ENCODE data around the gene PAM. TPM values are rescaled to one million over a fixed set of nuclear protein-coding genes. Genes with fewer than 3 reads are reported as not detected.
"Not testable (repeated sequence)": the region's sequence is repeated elsewhere in the genome, so short reads cannot be mapped to it uniquely, and the experiment has no call there.

PAM gene
- total RNA-seq, 3 donors from 2014 or later = 159 to 227 (median 193) TPM

DNA sequence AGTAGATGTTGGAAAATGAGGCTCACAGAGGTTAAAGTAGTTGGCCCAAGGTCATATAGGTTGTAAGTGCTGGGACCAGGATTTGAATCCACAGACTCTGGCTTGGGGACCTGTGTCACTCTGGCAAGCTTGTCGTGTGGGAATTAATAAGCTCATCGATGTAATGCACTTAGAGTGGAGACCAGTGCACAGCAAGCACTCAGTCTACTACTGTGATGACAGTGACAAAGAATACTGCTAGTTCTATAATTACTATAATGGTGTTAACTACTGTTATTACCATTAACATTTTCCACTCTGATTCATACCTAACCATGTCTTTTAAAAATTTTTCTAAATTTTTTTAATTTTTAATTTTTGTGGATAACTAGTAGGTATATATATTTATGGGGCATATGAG lies 12.8 kb downstream of the PAM start:
- no peak for TF ChIP-seq POLR2A (IDR thresholded peaks at IDR 0.05)
- no peak for TF ChIP-seq POLR2AphosphoS5 (IDR thresholded peaks at IDR 0.05)
- no peak for TF ChIP-seq CTCF (IDR thresholded peaks at IDR 0.05)
- intact Hi-C loops (cut with DNase I; ENCODE audit: low total_unique reads) = no loop called here

DNA sequence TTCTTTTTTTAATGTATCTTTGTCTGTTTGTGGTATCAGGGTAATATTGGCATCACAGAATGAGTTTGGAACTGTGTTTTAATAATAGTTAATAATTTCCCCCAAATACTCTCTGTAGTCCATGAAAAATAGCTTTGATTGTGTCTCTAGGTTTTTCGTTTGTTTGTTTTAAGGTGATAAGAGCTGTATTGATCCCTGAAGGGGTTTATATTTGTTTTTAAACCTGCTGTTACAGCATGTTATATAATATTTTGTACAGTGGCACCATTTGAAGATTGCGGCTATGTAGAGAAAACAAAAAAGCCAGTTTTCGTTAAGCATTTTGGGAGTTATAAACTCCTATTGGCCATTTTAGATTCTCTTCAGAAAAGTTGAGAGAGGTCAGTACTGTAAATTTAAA lies 15.7 kb downstream of the PAM start:
- H3K9me3 ChIP-seq = no peaks in the 10 kb centered on the region
- no peak for TF ChIP-seq POLR2A (IDR thresholded peaks at IDR 0.05)
- TF ChIP-seq CTCF (IDR thresholded peaks at IDR 0.05) = no peak
- TF ChIP-seq POLR2AphosphoS5 (IDR thresholded peaks at IDR 0.05) = no peak

More for the DNA sequence above, 12.8 kb downstream of the PAM start:
- no peaks in the 10 kb centered on the region for H3K4me1 ChIP-seq
- H3K9me3 ChIP-seq = no peaks in the 10 kb centered on the region
- H3K36me3 ChIP-seq = no peaks in the 10 kb centered on the region
- H3K27ac ChIP-seq = no peak overlapping the region
- H3K27me3 ChIP-seq = no peaks in the 10 kb centered on the region
- no peak overlapping the region for H3K4me3 ChIP-seq
- DNase-seq (ENCODE audit: low spot score in 2 of 2) = no peak

DNA sequence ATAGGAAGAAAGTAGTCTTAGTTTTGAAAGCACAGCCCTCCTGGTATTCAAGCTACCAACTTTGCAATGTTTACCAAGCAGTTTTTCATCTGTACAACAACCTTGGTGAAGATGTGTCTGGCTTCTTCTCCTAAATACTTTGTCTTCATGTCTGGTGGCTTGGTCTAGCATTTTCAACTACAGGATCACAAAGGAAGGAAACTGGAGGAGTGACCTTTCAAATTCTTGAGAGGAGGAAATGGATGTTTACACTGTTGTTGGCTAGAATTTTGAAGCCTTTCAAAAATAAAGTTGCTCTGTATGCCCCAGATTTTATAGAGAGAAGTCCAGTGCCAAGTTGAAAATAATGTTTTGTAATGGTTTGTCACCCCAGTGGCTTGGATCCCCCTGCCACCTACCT lies 16.3 kb downstream of the PAM start:
- no peaks in the 10 kb centered on the region for H3K9me3 ChIP-seq
- H3K27me3 ChIP-seq = no peaks in the 10 kb centered on the region
- DNase-seq (ENCODE audit: low spot score in 2 of 2) = no peak
- intact Hi-C loops (cut with DNase I; ENCODE audit: low total_unique reads) = no loop called here
- H3K27ac ChIP-seq = no peak overlapping the region
- no peaks in the 10 kb centered on the region for H3K36me3 ChIP-seq
- H3K4me3 ChIP-seq = no peak overlapping the region
- no peaks in the 10 kb centered on the region for H3K4me1 ChIP-seq
- TF ChIP-seq POLR2A (IDR thresholded peaks at IDR 0.05) (no peak), POLR2AphosphoS5 (IDR thresholded peaks at IDR 0.05) (no peak), CTCF (IDR thresholded peaks at IDR 0.05) (no peak)

More for the DNA sequence above, 15.7 kb downstream of the PAM start:
- Histone ChIP-seq H3K4me1 (no peaks in the 10 kb centered on the region), H3K27me3 (no peaks in the 10 kb centered on the region), H3K4me3 (no peak overlapping the region), H3K27ac (no peak overlapping the region), H3K36me3 (no peaks in the 10 kb centered on the region)
- intact Hi-C loops (cut with DNase I; ENCODE audit: low total_unique reads) = no loop called here
- DNase-seq (ENCODE audit: low spot score in 2 of 2) = no peak

GRCh38 chr5:102772273-102772672 lies 17.2 kb downstream of the PAM start:
- DNase-seq (ENCODE audit: low spot score in 2 of 2) = no peak
- no peaks in the 10 kb centered on the region for H3K4me1 ChIP-seq
- intact Hi-C loops (cut with DNase I; ENCODE audit: low total_unique reads) = no loop called here
- no peak overlapping the region for H3K4me3 ChIP-seq
- H3K36me3 ChIP-seq = no peaks in the 10 kb centered on the region
- no peaks in the 10 kb centered on the region for H3K9me3 ChIP-seq
- no peak overlapping the region for H3K27ac ChIP-seq
- no peak for TF ChIP-seq CTCF (IDR thresholded peaks at IDR 0.05)
- no peak for TF ChIP-seq POLR2A (IDR thresholded peaks at IDR 0.05)
- TF ChIP-seq POLR2AphosphoS5 (IDR thresholded peaks at IDR 0.05) = no peak
- H3K27me3 ChIP-seq = no peaks in the 10 kb centered on the region

DNA sequence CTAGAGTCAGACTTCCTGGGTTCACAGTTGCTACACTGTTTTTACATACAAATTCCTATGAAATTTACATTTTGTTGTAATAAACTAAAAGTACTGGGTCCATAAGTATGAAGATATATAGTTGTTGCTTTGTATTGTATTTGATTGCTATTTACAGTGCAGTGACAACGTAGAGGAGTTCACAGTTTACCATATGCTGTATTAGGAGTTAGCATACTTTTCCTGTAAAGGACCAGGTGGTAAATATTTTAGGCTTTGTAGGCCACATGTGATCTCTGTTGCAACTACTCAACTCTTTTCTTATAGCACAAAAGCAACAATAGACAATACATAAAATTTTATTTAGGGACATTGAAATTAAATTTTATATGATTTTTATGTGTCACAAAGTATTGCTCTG lies 18.0 kb downstream of the PAM start:
- no peak overlapping the region for H3K27ac ChIP-seq
- H3K27me3 ChIP-seq = no peaks in the 10 kb centered on the region
- no peaks in the 10 kb centered on the region for H3K9me3 ChIP-seq
- no peak for TF ChIP-seq CTCF (IDR thresholded peaks at IDR 0.05)
- TF ChIP-seq POLR2A (IDR thresholded peaks at IDR 0.05) = no peak
- no peak for TF ChIP-seq POLR2AphosphoS5 (IDR thresholded peaks at IDR 0.05)
- H3K4me1 ChIP-seq = no peaks in the 10 kb centered on the region
- no peak overlapping the region for H3K4me3 ChIP-seq
- no peak for DNase-seq (ENCODE audit: low spot score in 2 of 2)
- H3K36me3 ChIP-seq = no peaks in the 10 kb centered on the region
- intact Hi-C loops (cut with DNase I; ENCODE audit: low total_unique reads) = no loop called here

- H3K27ac ChIP-seq; intact Hi-C loops (cut with DNase I; ENCODE audit: low total_unique reads); DNase-seq (ENCODE audit: low spot score in 2 of 2): not testable (repeated sequence)
Measured at GRCh38 chr5:102775756-102776155, 20.7 kb downstream of the PAM start.

More at GRCh38 chr5:102775756-102776155, 20.7 kb downstream of the PAM start:
- H3K4me3 ChIP-seq, H3K4me1 ChIP-seq, H3K36me3 ChIP-seq, H3K9me3 ChIP-seq, H3K27me3 ChIP-seq: not testable (repeated sequence)

All from breast epithelium (tissue), 4 donors.